Gastrocnemius medialis (tissue), 4 donors: ENCODE results near the gene CAMK1G. TPM values are rescaled to one million over a fixed set of nuclear protein-coding genes. Genes with fewer than 3 reads are reported as not detected.

Experiments used
- ATAC-seq, 2 donors: fragments of 150-250 bp; one replicate each; pipeline ENCODE4 v1.9.1; 2016
- DNase-seq, 2 donors: peaks; one replicate each; pipeline ENCODE4 v3.0.0-alpha.2; 2019
- H3K27ac ChIP-seq, 4 donors: fragments of 200-600 bp; sonication (generic); 1 replicate in 1 of 4; 2 replicates in 3 of 4; pipeline ENCODE4 v1.5.1; 2016 to 2018; ENCODE audit warnings: mild to moderate bottlenecking in 2 of 4, moderate library complexity in 1 of 4
- H3K27me3 ChIP-seq, 3 donors: fragments of 200-600 bp; sonication (generic) in 2 of 3; 1 replicate in 1 of 3; 2 replicates in 2 of 3; pipeline versions ENCODE4 v1.5.1 to v1.6.0; 2016 to 2019; ENCODE audit warnings: mild to moderate bottlenecking in 1 of 3, moderate library complexity in 1 of 3
- H3K36me3 ChIP-seq, 2 donors: fragments of 200-600 bp; sonication (generic) in 1 of 2; one replicate each; pipeline ENCODE4 v1.5.1; 2017 to 2018
- H3K4me1 ChIP-seq, 2 donors: fragments of 200-600 bp; sonication (generic) in 1 of 2; one replicate each; pipeline ENCODE4 v1.5.1; 2016 to 2017; ENCODE audit warnings: mild to moderate bottlenecking in 2 of 2
- H3K4me3 ChIP-seq, 4 donors: fragments of 200-600 bp; sonication (generic) in 3 of 4; 1 replicate in 1 of 4; 2 replicates in 3 of 4; pipeline ENCODE4 v1.5.1; 2016 to 2019; ENCODE audit warnings: mild to moderate bottlenecking in 2 of 4
- H3K9me3 ChIP-seq, 3 donors: fragments of 200-600 bp; sonication (generic) in 2 of 3; 1 replicate in 1 of 3; 2 replicates in 2 of 3; pipeline ENCODE4 v1.5.1; 2016 to 2019
- POLR2A ChIP-seq, 2 donors: fragments of 450-650 bp; IDR thresholded peaks; one replicate each; pipeline ENCODE4 v1.6.1; 2017; ENCODE audit warnings: antibody characterized with exemption in 2 of 2, mild to moderate bottlenecking in 2 of 2, moderate library complexity in 2 of 2
- in situ Hi-C, 4 donors: fragments of 200-750 bp; cut with MboI; loops; one replicate each; pipeline versions ENCODE4 v1.15.0 to v1.8.0; 2017; ENCODE audit warnings: low sequenced_read_pairs in 4 of 4
- intact Hi-C: fragments of 100-400 bp; cut with DNase I; formaldehyde crosslinking; loops from one replicate; pipeline ENCODE4 v1.15.1; 2023; ENCODE audit warnings: low total_unique reads
- total RNA-seq, 4 donors: library from RNA; depleted of rRNA; stranded (reverse); fragments of >200 nt; gene quantifications; one replicate each; pipeline versions ENCODE4 v1.1.0 to v1.2.3, GENCODE V29; 2016
- TF ChIP-seq, protein P1 (sequence below), 5 experiments: fragments of 450-650 bp in 3 of 5; fragments of 200-600 bp in 2 of 5; sonication (generic) in 2 of 5; IDR thresholded peaks in 4 of 5; conservative IDR thresholded peaks in 1 of 5; 1 replicate in 4 of 5; 2 replicates in 1 of 5; pipeline ENCODE4 v1.5.1; 2016 to 2019; ENCODE audit warnings: antibody characterized with exemption in 5 of 5, mild to moderate bottlenecking in 3 of 5, moderate library complexity in 3 of 5

Gene CAMK1G
- total RNA-seq: under 1 TPM in 1 of 4 donors, not detected in 3; 0.16 TPM

DNA sequence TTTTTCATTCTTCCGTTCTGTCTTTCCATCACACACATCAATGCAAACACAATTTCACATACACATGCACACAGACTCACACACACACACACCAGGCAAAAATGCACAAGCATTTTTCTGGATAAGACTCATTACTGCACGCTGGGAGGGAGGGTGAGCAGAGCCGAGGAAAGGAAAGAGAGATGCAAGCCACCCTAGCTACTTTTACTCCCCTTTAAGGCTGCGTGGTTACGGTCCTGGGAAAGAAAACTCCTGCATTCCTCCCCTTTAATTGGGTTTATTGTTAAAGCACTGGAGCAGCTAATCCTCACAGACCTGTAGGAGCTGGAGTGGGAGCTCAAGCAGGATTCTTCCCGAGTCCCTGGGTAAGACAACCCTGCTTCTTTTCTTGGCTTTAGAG, at the start of gene CAMK1G:
TSS of gene CAMK1G (plus strand) at position 307 of the 400 bp plus-strand sequence. CDS start 11,270 bp downstream, outside the sequence.
- TF ChIP-seq POLR2A (IDR thresholded peaks at IDR 0.05): no peak
- TF ChIP-seq, protein P1, sequence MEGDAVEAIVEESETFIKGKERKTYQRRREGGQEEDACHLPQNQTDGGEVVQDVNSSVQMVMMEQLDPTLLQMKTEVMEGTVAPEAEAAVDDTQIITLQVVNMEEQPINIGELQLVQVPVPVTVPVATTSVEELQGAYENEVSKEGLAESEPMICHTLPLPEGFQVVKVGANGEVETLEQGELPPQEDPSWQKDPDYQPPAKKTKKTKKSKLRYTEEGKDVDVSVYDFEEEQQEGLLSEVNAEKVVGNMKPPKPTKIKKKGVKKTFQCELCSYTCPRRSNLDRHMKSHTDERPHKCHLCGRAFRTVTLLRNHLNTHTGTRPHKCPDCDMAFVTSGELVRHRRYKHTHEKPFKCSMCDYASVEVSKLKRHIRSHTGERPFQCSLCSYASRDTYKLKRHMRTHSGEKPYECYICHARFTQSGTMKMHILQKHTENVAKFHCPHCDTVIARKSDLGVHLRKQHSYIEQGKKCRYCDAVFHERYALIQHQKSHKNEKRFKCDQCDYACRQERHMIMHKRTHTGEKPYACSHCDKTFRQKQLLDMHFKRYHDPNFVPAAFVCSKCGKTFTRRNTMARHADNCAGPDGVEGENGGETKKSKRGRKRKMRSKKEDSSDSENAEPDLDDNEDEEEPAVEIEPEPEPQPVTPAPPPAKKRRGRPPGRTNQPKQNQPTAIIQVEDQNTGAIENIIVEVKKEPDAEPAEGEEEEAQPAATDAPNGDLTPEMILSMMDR (IDR thresholded peaks at IDR 0.05 in 4 of 5, conservative IDR thresholded peaks at IDR 0.05 in 1 of 5): no peak
- H3K36me3 ChIP-seq: no peaks in the 10 kb centered on the region
- no peaks in the 10 kb centered on the region for H3K9me3 ChIP-seq
- H3K4me1 ChIP-seq: peaks cover 0 to 6% of the 10 kb centered on the region in 2 donors
- in situ Hi-C loops: no loop called here
- intact Hi-C loops: no loop called here
- ATAC-seq (no peak), DNase-seq (no peak)
- H3K27me3 ChIP-seq: peaks cover 0 to 3% (median 2%) of the 10 kb centered on the region in 3 donors
- no peak within 1 kb of the TSS for H3K4me3 ChIP-seq
- no peak within 1 kb of the TSS for H3K27ac ChIP-seq

DNA sequence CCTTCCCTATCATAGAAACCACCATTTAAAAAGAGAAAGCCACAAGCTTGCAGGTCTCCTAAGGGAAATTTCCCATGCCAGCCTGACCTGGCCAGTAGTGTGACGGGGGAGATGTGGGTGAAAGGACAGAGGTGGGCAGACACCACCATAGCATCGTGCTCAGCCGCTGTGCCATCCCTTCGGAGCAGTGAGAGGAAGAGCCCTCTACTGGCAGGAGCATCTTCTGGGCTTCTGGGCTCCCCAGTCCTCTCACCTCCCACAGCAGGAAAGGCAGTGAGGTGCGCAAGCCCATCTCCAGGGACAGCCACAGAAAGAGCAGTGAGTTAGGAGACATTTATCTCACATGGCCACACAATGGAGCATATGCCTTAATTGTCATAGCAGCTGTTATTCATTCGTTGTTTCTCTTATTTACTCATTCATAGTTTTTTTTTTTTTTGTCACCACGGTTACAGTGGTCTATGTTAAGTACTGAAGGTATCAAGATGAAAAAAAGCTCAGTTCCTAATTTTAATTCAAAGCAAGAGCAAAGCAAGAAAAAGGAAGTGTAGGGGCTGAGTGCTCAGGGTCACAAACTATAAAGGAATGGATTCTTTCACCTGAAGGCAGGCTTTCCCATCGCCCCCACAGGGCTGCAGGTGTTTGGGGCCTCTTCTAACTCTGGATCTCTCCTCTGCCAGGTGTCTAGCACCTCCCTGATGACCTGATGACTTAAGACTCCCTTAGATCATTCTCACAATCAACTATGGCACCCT, 48.8 kb upstream of the CAMK1G start:
- H3K4me1 ChIP-seq: no peaks in the 10 kb centered on the region
- in situ Hi-C loops: no loop called here
- no peak for DNase-seq
- no peaks in the 10 kb centered on the region for H3K9me3 ChIP-seq
- intact Hi-C loops: no loop called here
- H3K27me3 ChIP-seq: no peaks in the 10 kb centered on the region
- TF ChIP-seq, protein P1 (IDR thresholded peaks at IDR 0.05 in 4 of 5, conservative IDR thresholded peaks at IDR 0.05 in 1 of 5): no peak
- TF ChIP-seq POLR2A (IDR thresholded peaks at IDR 0.05): no peak
- ATAC-seq: no peak
- H3K36me3 ChIP-seq: no peaks in the 10 kb centered on the region
- no peak overlapping the region for H3K4me3 ChIP-seq
- H3K27ac ChIP-seq: no peak overlapping the region

DNA sequence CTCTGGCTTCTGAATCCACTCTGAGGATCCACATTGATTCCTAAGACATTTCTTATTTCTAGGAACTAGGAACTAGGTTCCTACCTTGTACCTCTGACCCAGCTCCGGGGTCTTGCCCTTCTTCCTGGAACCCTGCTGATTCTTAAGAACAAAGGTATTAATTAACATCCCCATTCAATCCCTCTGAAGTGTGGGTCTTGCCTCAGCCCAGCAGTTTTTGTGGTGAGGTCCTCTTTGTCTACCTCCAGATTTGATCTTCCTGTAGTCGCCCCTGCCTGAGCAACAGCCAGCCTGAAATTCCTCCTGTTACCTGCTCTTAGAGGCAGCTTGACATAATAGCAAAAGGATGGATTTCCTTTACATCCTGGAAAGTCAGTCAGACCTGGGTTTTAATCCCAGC, 46.7 kb upstream of the CAMK1G start:
- ATAC-seq: no peak
- in situ Hi-C loops: no loop called here
- intact Hi-C loops: no loop called here

DNA sequence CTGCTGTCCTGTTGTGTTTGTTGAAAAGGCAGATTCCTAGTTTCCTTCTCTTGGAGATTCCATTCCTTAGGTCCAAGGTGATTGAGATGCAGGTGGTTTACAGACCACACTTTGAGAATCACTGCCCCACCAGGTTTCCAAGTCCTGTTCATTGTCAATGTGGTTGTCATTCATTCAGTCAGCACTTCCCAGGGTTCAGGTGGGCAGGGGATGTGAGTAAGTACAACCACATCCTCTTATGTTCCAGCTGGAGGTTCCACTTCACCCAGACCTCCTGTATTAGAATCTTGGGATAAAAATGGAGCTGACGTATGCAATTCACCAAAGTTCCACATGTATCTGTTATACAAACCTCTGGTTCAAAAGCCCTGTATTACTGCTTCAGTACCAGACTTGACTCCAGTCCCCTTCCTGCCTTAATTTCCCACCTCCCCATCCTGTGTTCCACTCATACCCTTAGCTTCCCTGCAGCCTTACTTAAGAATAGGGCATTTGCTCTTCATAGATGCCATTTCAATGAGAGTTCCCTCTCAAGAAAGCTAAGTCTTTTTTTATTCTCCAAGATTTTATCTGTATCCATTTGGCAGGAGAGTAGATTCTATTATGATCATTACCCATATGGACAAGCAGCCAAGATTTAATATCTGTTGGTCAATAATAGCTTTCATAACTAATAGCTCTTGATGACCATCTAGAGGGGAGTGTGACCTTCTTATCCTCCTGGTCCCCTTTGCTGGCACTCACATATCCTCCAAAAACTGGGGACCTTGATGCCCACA, 46.0 kb upstream of the CAMK1G start:
- intact Hi-C loops (no loop called here), in situ Hi-C loops (no loop called here)
- no peaks in the 10 kb centered on the region for H3K4me1 ChIP-seq
- no peak overlapping the region for H3K27ac ChIP-seq
- no peak for ATAC-seq
- DNase-seq: no peak
- no peak overlapping the region for H3K4me3 ChIP-seq
- no peak for TF ChIP-seq POLR2A (IDR thresholded peaks at IDR 0.05)
- TF ChIP-seq, protein P1 (IDR thresholded peaks at IDR 0.05 in 4 of 5, conservative IDR thresholded peaks at IDR 0.05 in 1 of 5): no peak
- no peaks in the 10 kb centered on the region for H3K27me3 ChIP-seq
- no peaks in the 10 kb centered on the region for H3K36me3 ChIP-seq
- H3K9me3 ChIP-seq: no peaks in the 10 kb centered on the region

More for the DNA sequence above, 46.7 kb upstream of the CAMK1G start:
- Histone ChIP-seq H3K27ac (no peak overlapping the region), H3K36me3 (no peaks in the 10 kb centered on the region), H3K4me1 (no peaks in the 10 kb centered on the region), H3K9me3 (no peaks in the 10 kb centered on the region), H3K4me3 (no peak overlapping the region), H3K27me3 (no peaks in the 10 kb centered on the region)
- DNase-seq: no peak
- TF ChIP-seq, protein P1 (IDR thresholded peaks at IDR 0.05 in 4 of 5, conservative IDR thresholded peaks at IDR 0.05 in 1 of 5): no peak
- no peak for TF ChIP-seq POLR2A (IDR thresholded peaks at IDR 0.05)
